KG1 (cell line): ENCODE data around the gene ZFP42.
"Not testable (repeated sequence)": the region's sequence is repeated elsewhere in the genome, so short reads cannot be mapped to it uniquely, and the experiment has no call there.

Source experiments
- DNase-seq: peaks from one replicate; lab custom pipeline; 2025; lab: John Stamatoyannopoulos, UW

ZFP42 gene

DNA sequence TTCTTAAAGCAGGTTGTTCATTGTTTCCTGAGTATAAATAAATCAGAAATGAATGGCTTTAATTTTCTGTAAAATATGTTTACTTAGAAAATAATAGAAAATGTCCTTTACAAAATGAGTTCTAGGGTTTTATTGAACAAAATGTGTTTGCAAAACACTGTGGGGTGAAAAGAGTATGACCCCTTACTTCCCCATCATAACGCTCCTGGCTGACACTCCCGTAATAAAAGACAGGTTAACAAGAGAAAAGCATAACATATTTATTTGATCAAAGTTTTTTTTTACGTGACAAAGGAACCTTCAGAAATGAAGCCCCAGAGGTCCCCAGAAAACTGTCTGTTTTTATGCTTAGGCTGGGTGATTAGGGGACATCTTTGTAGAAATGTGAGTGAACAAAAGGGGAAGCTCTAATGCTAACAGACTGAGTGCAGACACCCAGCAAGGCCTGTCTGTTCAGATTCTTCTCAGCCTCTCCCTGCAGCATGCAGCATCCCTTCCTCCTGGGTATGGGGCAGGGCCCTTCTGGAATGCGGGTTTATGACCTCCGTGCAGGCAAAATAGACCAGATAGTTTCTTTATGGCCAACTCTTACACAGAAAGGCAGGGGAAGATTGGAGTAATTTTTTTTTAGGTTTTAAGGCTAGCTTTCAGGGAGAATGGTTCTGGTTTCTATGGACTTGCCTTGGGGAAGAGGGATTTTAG, 26.1 kb downstream of the ZFP42 start:
- no peak for DNase-seq

GRCh38 chr4:188023682-188024081, 28.1 kb downstream of the ZFP42 start:
- DNase-seq: no peak

GRCh38 chr4:188025476-188025875, 29.9 kb downstream of the ZFP42 start:
- DNase-seq: no peak

- no peak for DNase-seq
Measured at GRCh38 chr4:188029114-188029513, 33.5 kb downstream of the ZFP42 start.

DNA sequence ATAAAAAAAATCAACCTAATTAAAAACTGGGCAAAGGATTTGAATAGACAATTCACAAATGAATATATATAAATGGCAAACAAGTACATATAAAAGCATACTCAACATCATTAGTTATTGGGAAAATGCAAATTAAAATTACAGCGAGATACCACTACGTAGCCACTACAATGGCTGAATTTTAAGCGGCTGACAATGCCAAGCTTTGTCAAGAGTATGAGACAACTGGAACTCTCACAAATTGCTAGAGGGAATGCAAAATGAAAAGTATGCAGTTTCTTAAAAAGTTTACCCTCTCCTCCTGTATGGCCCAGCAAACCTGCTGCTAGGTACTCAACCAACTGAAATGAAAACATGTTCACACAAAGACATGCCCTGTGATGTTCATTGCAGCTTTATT, 34.8 kb downstream of the ZFP42 start:
- DNase-seq: no peak

GRCh38 chr4:188031751-188032150, 36.2 kb downstream of the ZFP42 start:
- DNase-seq: no peak

DNA sequence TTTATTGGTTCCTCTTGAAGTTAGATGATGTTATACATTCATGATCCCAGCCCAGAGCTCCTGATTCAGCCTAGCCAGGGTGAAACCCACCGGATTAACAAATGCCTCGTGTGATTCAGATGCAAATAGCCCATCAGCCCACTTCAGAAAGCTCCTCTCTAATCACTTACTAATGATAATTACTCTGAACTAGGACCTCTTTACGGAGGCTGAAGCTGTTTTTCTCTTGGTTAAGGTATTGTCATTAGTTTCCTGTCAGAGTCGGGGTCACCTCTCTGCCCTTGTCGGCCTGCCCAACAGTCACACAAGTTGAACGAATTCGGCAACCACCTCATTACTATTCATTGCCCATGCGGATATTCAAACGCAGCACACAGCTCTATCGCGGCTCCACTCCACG, 36.6 kb downstream of the ZFP42 start:
- no peak for DNase-seq

DNA sequence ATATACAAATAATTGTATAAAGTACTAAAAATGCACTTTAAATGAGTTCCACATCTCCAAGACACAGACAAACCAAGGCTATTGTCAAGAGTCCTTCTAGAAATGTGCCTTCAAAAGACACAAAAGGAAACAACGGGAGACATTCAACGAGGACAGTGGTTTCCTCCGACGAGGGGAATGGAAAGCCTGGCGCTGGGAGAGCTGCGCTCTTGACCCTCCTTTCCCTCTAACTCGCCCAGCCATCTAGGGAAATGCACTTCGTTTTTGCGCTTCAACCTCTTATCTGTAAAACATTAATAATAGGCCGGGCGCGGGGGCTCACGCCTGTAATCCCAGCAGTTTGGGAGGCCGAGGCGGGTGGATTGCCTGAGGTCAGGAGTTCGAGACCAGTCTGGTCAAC, 37.0 kb downstream of the ZFP42 start:
- DNase-seq: no peak

DNA sequence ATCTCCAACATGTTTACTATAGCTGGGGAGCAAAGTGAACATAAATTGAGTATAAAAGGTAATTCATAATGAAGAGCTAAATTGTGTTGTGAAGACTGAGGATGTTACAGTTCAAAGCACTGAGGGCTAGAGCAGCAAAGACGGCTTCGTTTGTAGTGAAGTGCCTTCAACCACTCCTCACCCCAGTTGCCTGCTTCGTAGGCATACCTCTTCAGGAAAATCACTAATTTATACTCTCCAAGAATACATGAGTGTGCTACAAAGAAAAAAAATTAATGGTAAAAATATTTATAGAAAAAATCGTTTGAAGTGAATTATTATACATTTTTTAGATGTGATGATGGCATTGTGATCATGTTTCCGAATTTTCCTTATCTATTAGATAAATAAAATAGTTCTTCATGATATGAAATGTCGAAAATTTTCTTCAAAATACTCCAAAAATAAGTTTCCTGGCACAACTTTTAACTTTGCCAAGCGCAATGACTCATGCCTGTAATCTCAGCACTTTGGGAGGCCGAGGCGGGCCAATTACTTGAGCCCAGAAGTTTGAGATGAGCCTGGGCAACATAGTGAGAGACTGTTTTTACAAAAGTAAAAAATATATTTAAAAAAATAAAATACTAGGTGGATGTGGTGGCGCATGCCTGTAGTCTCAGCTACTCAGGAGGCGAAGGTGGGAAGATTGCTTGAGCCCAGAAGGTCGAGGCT, 41.6 kb downstream of the ZFP42 start:
- no peak for DNase-seq

DNA sequence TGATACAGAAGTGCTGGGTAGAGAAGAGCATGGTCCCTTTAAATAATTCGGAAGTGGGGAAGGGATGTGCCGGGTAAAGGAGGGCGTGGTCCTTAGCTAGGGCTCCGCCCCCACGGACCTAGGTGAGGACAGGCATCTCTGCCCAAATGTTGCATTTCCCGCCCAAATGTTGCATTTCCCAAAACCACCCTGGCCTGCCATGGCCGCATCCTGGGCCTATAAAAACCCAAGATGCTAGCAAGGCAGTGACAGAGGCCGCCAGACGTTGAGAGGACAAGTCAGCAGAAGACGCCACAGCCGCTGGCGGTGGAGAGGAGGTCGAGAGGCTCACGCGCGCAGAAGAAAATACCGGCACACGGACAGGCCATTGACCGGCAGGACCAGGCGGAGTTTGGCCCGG, 46.1 kb downstream of the ZFP42 start:
- no peak for DNase-seq

GRCh38 chr4:188042191-188042590, 46.6 kb downstream of the ZFP42 start:
- no peak for DNase-seq

GRCh38 chr4:188043154-188043553, 47.6 kb downstream of the ZFP42 start:
- no peak for DNase-seq

DNA sequence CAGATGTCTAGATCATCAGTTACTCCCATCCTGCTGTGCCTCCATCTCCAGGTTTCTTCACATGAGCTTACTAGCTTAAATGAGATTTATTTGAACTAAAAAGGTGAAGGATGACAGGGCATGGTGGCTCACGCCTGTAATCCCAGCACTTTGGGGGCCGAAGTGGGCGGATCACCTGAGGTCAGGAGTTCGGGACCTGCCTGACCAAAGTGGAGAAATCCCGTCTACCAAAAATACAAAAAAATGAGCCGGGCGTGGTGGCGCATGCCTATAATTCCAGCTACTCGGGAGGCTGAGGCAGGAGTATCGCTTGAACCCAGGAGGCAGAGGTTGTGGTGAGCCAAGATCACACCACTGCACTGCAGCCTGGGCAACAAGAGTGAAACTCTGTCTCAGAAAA, 49.9 kb downstream of the ZFP42 start:
- DNase-seq: not testable (repeated sequence)

DNA sequence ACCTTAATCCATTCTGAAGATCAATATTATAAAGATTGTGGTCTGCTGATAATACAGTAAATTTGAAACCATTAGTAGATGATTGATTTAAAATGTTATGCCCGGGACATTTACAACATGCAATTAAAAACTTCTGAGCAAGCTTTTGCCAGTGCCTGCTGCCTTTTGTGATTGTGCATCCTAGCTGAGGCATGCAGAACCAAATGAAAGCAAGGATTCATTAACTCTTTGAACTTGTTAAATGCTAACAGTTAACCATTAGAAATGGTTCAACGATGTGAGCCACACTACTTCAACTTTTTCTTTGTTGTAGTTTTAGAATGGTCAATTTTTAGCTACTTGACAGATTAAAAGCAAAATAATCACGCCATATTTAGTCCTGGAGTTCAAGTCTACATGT, 51.1 kb downstream of the ZFP42 start:
- no peak for DNase-seq

DNA sequence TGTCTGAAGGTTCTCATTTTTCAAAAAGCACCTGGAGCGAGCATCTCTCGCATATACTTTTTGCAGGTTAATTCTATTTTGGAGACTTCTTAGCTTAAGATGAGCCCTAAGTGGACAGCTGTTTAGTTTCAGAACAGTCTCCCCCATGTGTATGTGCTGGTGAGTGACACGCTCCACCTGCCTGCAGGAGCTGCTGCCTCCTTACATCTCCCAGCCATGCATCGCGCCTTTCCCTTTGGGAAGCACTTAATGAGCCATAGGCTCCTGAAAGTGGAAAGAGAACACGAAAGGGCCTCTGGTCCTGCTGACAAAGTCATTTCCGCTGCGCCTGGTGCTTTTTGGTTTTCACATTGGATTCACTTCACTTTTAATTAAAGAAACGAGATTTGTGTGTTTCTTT, 57.7 kb downstream of the ZFP42 start:
- no peak for DNase-seq
